ENCODE results near the gene PUM2.

GRCh38 chr2:20304411-20304810, 46.2 kb downstream of the PUM2 start:
- TF ChIP-seq, protein P1, sequence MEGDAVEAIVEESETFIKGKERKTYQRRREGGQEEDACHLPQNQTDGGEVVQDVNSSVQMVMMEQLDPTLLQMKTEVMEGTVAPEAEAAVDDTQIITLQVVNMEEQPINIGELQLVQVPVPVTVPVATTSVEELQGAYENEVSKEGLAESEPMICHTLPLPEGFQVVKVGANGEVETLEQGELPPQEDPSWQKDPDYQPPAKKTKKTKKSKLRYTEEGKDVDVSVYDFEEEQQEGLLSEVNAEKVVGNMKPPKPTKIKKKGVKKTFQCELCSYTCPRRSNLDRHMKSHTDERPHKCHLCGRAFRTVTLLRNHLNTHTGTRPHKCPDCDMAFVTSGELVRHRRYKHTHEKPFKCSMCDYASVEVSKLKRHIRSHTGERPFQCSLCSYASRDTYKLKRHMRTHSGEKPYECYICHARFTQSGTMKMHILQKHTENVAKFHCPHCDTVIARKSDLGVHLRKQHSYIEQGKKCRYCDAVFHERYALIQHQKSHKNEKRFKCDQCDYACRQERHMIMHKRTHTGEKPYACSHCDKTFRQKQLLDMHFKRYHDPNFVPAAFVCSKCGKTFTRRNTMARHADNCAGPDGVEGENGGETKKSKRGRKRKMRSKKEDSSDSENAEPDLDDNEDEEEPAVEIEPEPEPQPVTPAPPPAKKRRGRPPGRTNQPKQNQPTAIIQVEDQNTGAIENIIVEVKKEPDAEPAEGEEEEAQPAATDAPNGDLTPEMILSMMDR (conservative IDR thresholded peaks at IDR 0.05 in 1 of 2, IDR thresholded peaks at IDR 0.05 in 1 of 2; ENCODE audit: extremely low read depth in 1 of 2, insufficient read depth in 1 of 2, low read depth in 1 of 2, low read length in 2 of 2), result no peak
- no peak for TF ChIP-seq EZH2 (IDR thresholded peaks at IDR 0.05; ENCODE audit: borderline replicate concordance, low read length)
